K562 (cell line): ENCODE measurements around the gene VTI1B.

Experiments
- ETV5 ChIP-seq: sonication (generic); formaldehyde crosslinking; IDR thresholded peaks from 2 replicates; pipeline ENCODE4 v1.4.0; 2020; ENCODE audit warnings: low read depth, mild to moderate bottlenecking, missing genetic modification reagents
- SNIP1 ChIP-seq: fragments of 450-650 bp; IDR thresholded peaks from 2 replicates; pipeline ENCODE4 v1.7.1; 2017; ENCODE audit warnings: low read depth, mild to moderate bottlenecking
- ZNF561 ChIP-seq: fragments of 450-650 bp; formaldehyde crosslinking; conservative IDR thresholded peaks from 2 replicates; pipeline ENCODE4 v1.4.0; 2020; ENCODE audit warnings: mild to moderate bottlenecking, moderate library complexity
- ZNF695 ChIP-seq: fragments of 450-650 bp; formaldehyde crosslinking; IDR thresholded peaks from 2 replicates; pipeline ENCODE4 v1.4.0; 2020; ENCODE audit warnings: mild to moderate bottlenecking, moderate library complexity
- TF ChIP-seq, protein P1 (sequence below): IDR thresholded peaks from 2 replicates; pipeline ENCODE4 v1.6.1; 2014; ENCODE audit warnings: antibody characterized with exemption
- TF ChIP-seq, protein P2 (sequence below): sonication (generic); formaldehyde crosslinking; IDR thresholded peaks from 2 replicates; pipeline ENCODE4 v1.8.0; 2022; ENCODE audit warnings: mild to moderate bottlenecking, missing genetic modification reagents

DNA sequence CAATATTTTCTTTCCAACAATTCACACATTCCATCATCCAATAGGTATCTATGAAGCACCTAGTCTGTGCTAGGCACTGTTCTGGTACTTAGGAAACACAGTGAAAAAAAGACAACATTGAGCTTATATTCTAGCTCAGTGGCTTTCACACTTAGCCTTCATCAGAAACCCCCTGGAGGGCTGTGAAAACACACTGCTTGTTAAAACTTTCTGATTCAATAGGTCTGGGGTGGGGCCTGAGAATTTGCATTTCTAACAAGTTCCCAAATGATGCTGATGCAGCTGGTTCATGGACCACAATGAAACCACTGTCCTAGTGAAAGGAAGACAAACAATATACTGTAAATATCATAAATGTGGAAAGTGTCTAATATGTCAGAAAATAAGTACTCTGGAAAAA lies 5.9 kb downstream of the VTI1B start:
- TF ChIP-seq, protein P1, sequence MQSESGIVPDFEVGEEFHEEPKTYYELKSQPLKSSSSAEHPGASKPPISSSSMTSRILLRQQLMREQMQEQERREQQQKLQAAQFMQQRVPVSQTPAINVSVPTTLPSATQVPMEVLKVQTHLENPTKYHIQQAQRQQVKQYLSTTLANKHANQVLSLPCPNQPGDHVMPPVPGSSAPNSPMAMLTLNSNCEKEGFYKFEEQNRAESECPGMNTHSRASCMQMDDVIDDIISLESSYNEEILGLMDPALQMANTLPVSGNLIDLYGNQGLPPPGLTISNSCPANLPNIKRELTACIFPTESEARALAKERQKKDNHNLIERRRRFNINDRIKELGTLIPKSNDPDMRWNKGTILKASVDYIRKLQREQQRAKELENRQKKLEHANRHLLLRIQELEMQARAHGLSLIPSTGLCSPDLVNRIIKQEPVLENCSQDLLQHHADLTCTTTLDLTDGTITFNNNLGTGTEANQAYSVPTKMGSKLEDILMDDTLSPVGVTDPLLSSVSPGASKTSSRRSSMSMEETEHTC: no peak
- TF ChIP-seq ZNF695 (CRISPR knock-in tag): no peak
- TF ChIP-seq ZNF561: no peak
- TF ChIP-seq ETV5 (CRISPR knock-in tag): no peak
- TF ChIP-seq, protein P2, sequence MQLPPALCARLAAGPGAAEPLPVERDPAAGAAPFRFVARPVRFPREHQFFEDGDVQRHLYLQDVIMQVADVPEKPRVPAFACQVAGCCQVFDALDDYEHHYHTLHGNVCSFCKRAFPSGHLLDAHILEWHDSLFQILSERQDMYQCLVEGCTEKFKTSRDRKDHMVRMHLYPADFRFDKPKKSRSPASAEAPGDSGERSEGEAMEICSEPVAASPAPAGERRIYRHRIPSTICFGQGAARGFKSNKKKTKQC: no peak
- TF ChIP-seq SNIP1: no peak
